CD4-positive, alpha-beta T cell treated with Interferon gamma for 1 hour (primary cell): ENCODE data around the gene CCDC175.

ENCODE experiments used
- DNase-seq: peaks from one replicate; pipeline ENCODE4 v3.0.0-alpha.2; 2020

CCDC175 gene

GRCh38 chr14:59576332-59577294 is at the start of gene CCDC175:
CCDC175 (minus strand) TSS chr14:59576812; CDS start chr14:59576775, 37 bp downstream.
- DNase-seq, result peak; percentile 83

DNA sequence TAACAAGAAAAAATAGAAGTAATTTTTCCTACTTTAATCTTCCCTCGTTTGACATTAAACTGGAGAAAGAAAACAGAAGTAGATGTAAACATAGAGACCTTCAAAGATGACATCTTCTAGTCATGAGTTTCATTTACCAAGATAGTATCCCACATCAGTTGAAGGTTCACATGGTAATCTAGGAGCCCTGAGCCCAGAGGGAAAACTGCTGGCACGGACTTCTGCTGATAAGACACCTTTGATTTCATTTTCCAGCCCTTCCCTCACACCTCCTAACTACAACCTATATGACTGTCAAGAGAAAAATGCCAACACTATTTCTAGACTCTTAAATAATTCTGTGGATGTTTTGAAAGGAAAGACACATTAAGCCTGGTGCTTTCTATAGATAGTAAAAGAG is 46.0 kb upstream of the CCDC175 start:
- DNase-seq, result no peak

- DNase-seq, result no peak
Observed at GRCh38 chr14:59619061-59619460, 42.4 kb upstream of the CCDC175 start.

GRCh38 chr14:59601056-59601455 is 24.4 kb upstream of the CCDC175 start:
- no peak for DNase-seq

DNA sequence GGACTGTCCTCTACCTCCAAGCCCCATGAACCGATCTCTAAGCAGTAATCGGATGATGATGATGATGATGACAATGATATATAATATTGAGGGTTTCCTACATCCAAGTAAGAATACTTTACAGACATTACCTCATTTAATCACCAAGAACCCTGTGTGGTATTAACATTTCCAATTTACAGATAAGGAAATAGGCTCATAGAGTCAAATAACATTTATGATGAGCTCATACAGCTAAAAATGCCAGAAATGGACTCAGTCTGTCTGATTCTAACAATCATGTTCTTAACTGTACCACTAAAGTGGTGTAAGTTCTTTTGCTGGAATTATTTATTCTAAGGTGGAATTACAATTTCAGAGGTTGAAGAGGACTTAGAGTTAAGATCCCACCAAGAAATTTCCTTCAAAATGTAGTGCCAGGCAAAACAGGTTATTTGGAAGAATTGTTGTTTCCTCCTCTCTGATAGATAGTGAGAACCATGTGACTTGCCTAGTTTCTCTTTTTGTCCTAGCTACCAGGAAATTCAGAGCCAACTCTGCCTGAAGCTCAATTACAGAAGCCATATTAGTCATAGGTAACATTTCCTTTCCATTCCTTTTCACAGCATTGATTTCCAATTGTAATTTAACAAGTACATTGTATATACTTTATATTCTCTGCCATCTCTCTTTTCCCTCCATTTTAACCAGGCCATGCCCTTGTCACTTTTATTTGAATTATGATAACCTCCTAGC is 23.8 kb upstream of the CCDC175 start:
- no peak for DNase-seq

- no peak for DNase-seq
Observed at GRCh38 chr14:59595071-59595470, 18.5 kb upstream of the CCDC175 start.

GRCh38 chr14:59591641-59592370 is 15.2 kb upstream of the CCDC175 start:
- no peak for DNase-seq

DNA sequence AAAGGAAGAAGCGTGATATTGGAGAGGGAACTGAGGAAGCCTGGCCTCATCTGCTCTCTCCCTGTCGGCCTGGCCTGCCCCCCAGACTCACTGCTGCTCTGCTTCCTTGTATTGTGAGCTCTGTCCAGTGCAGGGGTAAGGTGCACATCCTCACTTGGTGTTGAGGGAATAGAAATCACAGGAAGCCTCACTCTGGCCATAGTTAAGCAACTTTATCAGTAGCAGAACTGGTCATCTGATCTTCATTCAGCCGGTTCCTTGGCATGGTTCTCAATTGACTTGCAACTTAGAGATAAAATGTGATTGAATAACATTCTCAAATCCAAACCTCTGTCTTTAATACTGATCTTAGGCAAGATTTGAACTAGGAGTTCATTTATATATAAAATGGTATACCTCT is 11.5 kb upstream of the CCDC175 start:
- no peak for DNase-seq

DNA sequence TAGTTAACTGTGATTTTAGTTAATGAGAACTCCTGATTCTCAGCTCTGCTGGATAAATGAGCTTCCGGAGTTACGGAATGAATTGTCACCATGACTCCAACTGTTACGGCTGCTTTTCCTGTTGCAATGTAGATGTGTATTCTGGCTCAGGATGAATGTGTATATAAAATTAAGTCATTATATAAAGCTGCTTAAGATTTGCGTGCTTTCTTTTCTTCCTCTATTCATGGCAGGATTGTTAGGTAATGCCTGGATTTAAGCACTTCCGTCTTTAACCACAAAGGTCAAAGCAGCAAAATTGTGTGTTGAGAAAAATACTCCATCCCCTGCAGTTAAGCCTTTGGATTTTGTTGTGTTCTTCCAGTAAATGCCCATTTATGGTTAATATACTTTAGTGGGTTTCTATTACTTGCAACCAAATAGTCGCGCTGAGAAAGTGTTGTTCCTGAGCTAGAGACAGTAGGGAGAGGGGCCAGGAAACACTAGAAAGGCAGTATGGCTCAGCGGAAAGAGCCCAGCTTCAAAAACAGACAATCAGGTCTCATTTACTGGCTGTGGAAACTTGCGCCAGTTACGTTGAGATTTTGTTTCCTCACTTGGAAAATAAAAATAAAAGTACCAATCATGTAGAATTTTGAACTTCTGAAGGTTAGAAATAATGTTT is 9.4 kb upstream of the CCDC175 start:
- no peak for DNase-seq

- DNase-seq, result no peak
Observed at GRCh38 chr14:59583755-59584154, 7.1 kb upstream of the CCDC175 start.

DNA sequence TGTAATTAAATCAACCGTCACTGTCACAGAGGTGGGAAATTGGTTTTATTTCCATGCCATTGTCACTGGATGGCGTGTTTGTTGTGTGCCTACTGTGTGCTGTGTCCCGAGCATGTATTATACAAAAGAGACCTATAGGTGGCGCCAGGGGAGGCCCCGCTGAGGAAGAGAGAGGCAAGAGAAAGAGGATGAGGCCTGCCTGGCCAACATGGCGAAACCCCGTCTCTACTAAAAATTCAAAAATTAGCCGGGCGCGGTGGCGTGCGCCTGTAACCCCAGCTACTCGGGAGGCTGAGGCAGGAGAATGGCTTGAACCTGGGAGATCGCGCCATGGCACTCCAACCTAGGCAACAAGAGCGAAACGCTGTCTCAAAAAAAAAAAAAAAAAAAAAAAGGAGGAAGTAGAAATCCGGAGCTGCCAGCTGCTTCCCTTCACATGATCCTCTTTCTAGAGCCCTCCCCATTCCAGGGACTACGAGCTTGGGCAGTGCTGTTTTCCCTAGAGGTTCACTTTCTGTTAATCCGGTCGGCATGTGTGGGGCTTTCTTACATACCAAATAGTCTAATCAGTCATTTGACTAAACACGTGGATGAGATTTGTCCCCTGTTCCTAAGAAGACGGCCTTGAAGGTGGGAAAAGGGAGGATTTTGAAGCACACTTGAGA is 6.4 kb upstream of the CCDC175 start:
- DNase-seq, result no peak

DNA sequence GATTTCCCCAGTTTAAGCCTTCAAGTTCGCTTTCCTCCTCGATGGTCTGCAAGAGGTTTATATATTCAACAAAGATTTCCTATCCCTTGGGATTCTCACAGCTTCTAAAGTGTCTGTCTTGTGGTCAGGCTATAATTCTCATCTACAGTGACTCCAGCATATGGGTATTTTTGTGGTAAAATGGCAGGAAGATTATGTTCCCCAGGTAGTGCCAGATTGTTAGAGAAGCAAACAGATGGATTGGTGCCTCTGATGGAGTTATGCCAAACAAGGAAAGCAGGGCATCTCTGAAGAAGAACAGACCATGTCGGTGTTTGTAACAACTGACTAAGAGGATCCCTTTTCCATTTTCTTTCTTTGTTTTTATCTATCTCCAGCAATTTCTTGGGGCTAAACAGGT is 5.5 kb upstream of the CCDC175 start:
- no peak for DNase-seq

DNA sequence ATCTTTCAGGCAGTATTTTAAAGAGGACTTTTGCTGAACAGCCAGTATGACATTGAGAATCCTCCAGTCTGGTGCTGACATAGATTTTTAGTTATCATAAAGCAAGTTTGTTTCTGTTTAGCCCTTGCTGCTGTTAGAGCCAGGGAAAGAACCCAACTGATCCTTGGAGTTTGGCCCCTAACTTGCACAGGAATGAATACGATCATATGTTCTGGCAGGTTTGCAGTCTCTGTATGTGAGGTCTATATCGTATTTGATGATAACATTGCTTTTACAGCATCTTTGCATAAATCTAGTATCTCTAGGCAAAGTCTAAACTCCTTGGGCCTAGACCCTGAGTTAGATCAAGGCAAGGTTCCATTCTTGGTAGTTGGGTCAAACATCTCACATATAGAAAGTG is 4.3 kb upstream of the CCDC175 start:
- no peak for DNase-seq

DNA sequence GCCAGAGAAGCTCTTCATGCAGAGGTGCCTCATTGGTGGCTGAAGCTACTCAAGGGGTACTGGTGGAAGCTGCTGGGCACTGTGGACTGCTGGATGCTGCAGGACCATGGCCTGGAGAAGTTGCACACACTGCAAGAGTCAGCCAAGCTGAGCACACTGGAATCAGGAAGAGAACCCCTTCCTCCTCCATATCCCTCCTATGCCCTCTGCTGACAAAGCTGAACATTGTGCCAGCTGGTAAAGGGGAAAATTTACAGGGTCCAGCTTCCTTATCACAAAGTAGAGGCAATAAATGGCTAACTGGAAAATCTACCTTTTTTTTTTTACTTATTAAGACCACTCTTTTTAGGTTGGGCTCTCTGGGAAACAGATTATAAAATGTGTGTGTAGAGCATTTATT is 6.5 kb downstream of the CCDC175 start:
- DNase-seq, result no peak

GRCh38 chr14:59566725-59567124 is 9.9 kb downstream of the CCDC175 start:
- no peak for DNase-seq

- DNase-seq, result no peak
Observed at GRCh38 chr14:59566296-59566695, 10.3 kb downstream of the CCDC175 start.

- no peak for DNase-seq
Observed at GRCh38 chr14:59565087-59565486, 11.5 kb downstream of the CCDC175 start.

DNA sequence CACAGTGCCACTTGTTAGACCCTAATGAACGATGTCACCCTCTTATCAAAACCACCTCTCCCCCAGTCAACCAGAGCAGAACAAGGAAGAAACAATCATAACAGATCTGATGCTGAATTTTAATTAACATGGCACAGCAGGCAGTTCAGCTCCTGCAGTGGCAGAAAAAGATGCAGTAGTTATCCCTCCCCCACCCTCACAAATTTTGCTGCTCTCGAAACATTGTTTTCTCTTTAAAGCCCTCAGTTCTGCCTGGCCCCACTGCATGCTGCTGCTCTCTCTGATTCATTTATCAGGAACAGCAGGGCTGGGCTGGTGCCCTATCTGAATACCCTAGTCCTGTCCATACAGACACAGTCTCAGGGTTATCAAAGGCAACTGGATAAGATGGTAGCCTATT is 12.2 kb downstream of the CCDC175 start:
- no peak for DNase-seq

DNA sequence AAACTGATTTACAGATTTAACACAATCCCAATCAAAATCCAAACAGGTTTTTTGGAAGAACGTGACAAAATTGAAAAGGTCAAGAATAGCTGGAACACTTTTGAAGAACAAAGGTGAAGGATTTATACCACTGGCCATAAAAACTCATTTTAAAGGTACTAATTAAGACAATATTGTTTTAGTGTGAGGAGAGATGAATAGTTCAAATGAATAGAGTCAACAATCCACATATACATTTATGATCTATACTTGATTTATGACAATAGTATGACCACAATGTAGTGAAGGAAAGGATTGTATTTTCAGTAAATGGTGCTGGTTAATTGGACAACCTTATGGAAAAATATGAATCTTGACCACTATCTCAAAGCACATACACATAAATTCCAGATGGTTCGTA is 29.3 kb downstream of the CCDC175 start:
- no peak for DNase-seq

DNA sequence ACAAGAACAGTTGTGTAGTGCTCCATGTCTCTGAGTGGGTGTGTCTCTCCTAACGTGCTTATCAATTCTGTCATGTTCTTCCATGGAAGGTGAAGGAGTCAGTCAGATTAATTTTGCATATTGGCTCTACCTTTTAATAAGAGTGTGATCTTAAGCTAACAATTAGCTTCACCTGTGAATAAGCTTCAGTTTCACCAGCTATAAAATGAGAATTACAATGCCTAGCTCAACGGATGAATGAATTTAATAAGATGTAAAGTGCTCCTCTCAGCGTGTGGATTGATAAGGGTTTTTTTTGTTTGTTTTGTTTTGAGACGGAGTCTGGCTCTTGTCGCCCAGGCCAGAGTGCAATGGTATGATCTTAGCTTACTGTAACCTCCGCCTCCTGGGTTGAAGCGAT is 32.7 kb downstream of the CCDC175 start:
- DNase-seq, result no peak

DNA sequence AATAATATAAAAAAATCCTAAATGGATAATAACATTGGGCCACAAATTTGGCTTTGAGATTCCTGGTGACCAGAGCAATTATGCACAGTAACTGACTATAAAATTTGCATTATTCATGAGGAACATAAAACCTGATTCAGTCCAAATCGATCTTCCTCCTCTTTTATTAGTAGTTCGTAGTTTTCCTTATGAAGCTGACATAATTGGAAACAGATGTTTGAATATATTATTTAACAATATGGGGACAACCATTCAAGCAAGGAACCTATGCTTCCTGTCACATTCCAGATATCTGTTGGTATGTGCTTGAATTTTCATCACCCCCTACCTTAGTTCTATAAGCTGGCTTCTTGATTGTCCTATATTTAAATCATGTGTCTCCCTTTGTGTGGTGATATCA is 34.9 kb downstream of the CCDC175 start:
- DNase-seq, result no peak

DNA sequence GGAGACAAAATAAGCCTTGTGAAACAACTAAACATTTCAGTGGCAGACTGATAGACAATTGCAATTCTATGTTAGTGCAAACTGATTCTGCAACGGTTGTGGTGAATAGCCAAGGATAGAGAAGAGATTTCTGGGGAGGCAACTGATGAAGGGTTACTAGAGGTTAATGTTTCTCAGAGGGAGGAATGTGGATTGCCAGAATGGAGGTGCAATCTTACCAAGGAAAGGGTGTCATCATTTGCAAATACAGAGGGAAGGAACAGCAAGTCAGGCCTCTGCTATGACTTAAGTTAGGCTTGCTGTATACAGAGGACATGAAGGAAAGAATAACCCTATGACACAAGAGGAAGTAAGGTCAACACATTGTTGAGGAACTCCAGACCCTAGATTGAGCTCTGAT is 35.8 kb downstream of the CCDC175 start:
- DNase-seq, result no peak
